HEK293 (cell line): ENCODE results near the gene OPN1LW.
"Not testable (repeated sequence)": the region's sequence is repeated elsewhere in the genome, so short reads cannot be mapped to it uniquely, and the experiment has no call there.

Experiments used
- EGR2 ChIP-seq: fragments of 450-650 bp; formaldehyde crosslinking; IDR thresholded peaks from 2 replicates; pipeline ENCODE4 v1.5.1; 2016; ENCODE audit warnings: low read depth, missing biosample characterization, missing genetic modification characterization
- TRIM28 ChIP-seq: IDR thresholded peaks from 2 replicates; pipeline ENCODE4 v1.6.1; 2011; ENCODE audit warnings: low read length, control low read depth, borderline replicate concordance
- ZNF18 ChIP-seq: fragments of 450-650 bp; formaldehyde crosslinking; IDR thresholded peaks from 2 replicates; pipeline ENCODE4 v1.5.1; 2016; ENCODE audit warnings: missing biosample characterization, missing genetic modification characterization
- ZNF664 ChIP-seq: fragments of 450-650 bp; formaldehyde crosslinking; IDR thresholded peaks from 2 replicates; pipeline ENCODE4 v1.5.1; 2016; ENCODE audit warnings: missing biosample characterization, missing genetic modification characterization
- TF ChIP-seq, protein P1 (sequence below): fragments of 450-650 bp; formaldehyde crosslinking; IDR thresholded peaks from 2 replicates; pipeline ENCODE4 v1.5.1; 2016; ENCODE audit warnings: missing biosample characterization, missing genetic modification characterization

DNA sequence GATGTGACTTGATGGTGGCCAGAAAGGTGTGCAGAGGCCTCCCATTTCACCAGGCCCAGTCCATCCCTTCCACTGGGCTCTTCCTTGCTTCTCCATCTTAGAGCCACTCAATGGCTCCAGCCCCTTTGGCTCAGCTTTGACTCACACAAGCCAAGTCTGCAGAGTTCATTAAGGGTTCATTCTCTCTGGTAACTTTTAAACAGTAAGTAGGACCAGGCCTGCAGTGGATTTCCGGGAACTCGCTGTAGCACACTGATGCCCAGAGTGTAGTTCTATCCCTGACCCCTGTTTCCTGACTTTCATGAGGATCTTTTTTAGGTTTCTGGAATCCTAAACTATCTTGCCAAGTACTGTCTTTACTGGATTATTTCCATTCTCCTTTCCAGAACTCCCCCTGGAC, 50.3 kb downstream of the OPN1LW start:
- not testable (repeated sequence) for TF ChIP-seq ZNF664 (tag by site-specific recombination); TRIM28; ZNF18; EGR2 (tag by site-specific recombination)
- TF ChIP-seq, protein P1, sequence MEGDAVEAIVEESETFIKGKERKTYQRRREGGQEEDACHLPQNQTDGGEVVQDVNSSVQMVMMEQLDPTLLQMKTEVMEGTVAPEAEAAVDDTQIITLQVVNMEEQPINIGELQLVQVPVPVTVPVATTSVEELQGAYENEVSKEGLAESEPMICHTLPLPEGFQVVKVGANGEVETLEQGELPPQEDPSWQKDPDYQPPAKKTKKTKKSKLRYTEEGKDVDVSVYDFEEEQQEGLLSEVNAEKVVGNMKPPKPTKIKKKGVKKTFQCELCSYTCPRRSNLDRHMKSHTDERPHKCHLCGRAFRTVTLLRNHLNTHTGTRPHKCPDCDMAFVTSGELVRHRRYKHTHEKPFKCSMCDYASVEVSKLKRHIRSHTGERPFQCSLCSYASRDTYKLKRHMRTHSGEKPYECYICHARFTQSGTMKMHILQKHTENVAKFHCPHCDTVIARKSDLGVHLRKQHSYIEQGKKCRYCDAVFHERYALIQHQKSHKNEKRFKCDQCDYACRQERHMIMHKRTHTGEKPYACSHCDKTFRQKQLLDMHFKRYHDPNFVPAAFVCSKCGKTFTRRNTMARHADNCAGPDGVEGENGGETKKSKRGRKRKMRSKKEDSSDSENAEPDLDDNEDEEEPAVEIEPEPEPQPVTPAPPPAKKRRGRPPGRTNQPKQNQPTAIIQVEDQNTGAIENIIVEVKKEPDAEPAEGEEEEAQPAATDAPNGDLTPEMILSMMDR = not testable (repeated sequence)
